Measurements from ENCODE around the gene JMJD8.

Gene JMJD8

GRCh38 chr16:717450-718245 is 33.5 kb upstream of the JMJD8 start:
- no peak overlapping the region for H3K4me3 ChIP-seq (ENCODE audit: control insufficient read depth, low read depth, low read length)
- DNase-seq (ENCODE audit: low read depth) = no peak
- TF ChIP-seq CTCF (conservative IDR thresholded peaks at IDR 0.05; ENCODE audit: control insufficient read depth, insufficient read depth, low read depth, low read length) = no peak

- DNase-seq (ENCODE audit: low read depth) = no peak
- no peak for TF ChIP-seq CTCF (conservative IDR thresholded peaks at IDR 0.05; ENCODE audit: control insufficient read depth, insufficient read depth, low read depth, low read length)
- H3K4me3 ChIP-seq (ENCODE audit: control insufficient read depth, low read depth, low read length) = no peak overlapping the region
Observed at GRCh38 chr16:716768-717325, 32.7 kb upstream of the JMJD8 start.

GRCh38 chr16:716200-716568 is 32.0 kb upstream of the JMJD8 start:
- H3K4me3 ChIP-seq (ENCODE audit: control insufficient read depth, low read depth, low read length) = peak overlapping the region; percentile 49
- TF ChIP-seq CTCF (conservative IDR thresholded peaks at IDR 0.05; ENCODE audit: control insufficient read depth, insufficient read depth, low read depth, low read length) = no peak
- peak; percentile 48 for DNase-seq (ENCODE audit: low read depth)

- peak overlapping the region; percentile 49 for H3K4me3 ChIP-seq (ENCODE audit: control insufficient read depth, low read depth, low read length)
- DNase-seq (ENCODE audit: low read depth) = peak; percentile 20
- TF ChIP-seq CTCF (conservative IDR thresholded peaks at IDR 0.05; ENCODE audit: control insufficient read depth, insufficient read depth, low read depth, low read length) = no peak
Observed at GRCh38 chr16:715477-716199, 31.5 kb upstream of the JMJD8 start.

- no peak for TF ChIP-seq CTCF (conservative IDR thresholded peaks at IDR 0.05; ENCODE audit: control insufficient read depth, insufficient read depth, low read depth, low read length)
- H3K4me3 ChIP-seq (ENCODE audit: control insufficient read depth, low read depth, low read length) = peak within 1 kb of the TSS; percentile 49
- DNase-seq (ENCODE audit: low read depth) = peak; percentile 76
Observed at GRCh38 chr16:714558-715476, 30.7 kb upstream of the JMJD8 start, which contains the start of gene METRN. METRN (plus strand) TSS chr16:715118; CDS start chr16:715290, 172 bp downstream.

- H3K4me3 ChIP-seq (ENCODE audit: control insufficient read depth, low read depth, low read length) = no peak overlapping the region
- no peak for DNase-seq (ENCODE audit: low read depth)
- TF ChIP-seq CTCF (conservative IDR thresholded peaks at IDR 0.05; ENCODE audit: control insufficient read depth, insufficient read depth, low read depth, low read length) = no peak
Observed at GRCh38 chr16:714079-714478, 29.9 kb upstream of the JMJD8 start.
